ENCODE data around the gene ENTPD8. TPM values are rescaled to one million over a fixed set of nuclear protein-coding genes. Genes with fewer than 3 reads are reported as not detected.

Gene ENTPD8
- total and polyA plus RNA-seq, 7 donors = 0.01 TPM; not detected in 6

- H3K4me1 ChIP-seq = peaks cover 8% of the 10 kb centered on the region
- intact Hi-C loops (cut with DNase I) = no loop called here
- 92 to 94% (median 94%) methylated on average over 27 to 31 of the region's 31 CpGs for WGBS, 3 donors
- no peaks in the 10 kb centered on the region for H3K27me3 ChIP-seq (ENCODE audit: insufficient read depth in 3 of 3, low read length in 2 of 3)
- DNase-seq (peak; percentile 17 to 50), ATAC-seq (no peak)
- no peak for TF ChIP-seq CTCF (IDR thresholded peaks at IDR 0.05)
- H3K27ac ChIP-seq = no peak overlapping the region
- no peaks in the 10 kb centered on the region for H3K9me3 ChIP-seq
- H3K36me3 ChIP-seq (ENCODE audit: insufficient read depth in 1 of 2, low read depth in 1 of 2) = peaks cover 0 to 46% of the 10 kb centered on the region in 2 donors
- no peak overlapping the region for H3K4me3 ChIP-seq
Measured at GRCh38 chr9:137460363-137461315, 19.5 kb upstream of the ENTPD8 start.

DNA sequence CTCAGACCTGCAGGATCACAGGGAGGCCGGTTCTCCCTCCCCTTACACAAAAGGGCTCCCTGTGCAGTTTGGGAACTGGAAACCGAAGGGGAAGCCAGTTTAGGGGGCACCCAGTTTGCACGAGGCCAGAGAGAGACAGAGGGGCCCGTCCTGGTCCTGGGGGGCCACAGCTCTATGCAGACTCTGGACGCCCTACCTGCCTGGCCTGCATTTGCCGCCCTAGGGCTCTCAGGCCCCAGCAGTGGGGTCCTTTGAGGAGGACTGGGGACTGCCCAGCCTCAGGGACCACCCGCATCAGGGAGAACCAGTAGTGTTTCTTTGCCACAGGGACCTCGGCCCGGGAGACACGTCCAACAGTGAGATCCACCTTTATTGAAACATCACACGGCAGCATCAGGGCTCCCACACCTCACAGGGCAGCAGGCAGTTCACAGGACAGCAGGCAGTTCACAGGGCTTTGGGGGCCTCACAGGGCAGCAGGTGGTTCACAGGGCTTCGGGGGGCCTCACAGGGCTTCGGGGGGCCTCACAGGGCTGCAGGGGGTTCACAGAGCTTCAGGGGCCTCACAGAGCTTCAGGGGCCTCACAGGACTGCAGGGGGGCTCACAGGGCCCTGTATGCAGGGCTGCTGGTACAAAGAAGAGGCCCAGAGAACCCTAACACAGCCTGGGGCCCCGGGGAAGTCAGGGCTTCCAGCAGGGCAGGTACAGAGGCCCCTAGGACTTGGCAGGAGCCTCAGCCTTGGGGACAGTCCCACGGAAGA lies 18.6 kb upstream of the ENTPD8 start:
- Histone ChIP-seq H3K4me3 (peak overlapping the region; percentile 72), H3K36me3 (ENCODE audit: insufficient read depth in 1 of 2, low read depth in 1 of 2) (peaks cover 0 to 51% of the 10 kb centered on the region in 2 donors), H3K9me3 (no peaks in the 10 kb centered on the region), H3K4me1 (peaks cover 8% of the 10 kb centered on the region), H3K27ac (peak overlapping the region; percentile 13), H3K27me3 (ENCODE audit: insufficient read depth in 3 of 3, low read length in 2 of 3) (no peaks in the 10 kb centered on the region)
- intact Hi-C loops (cut with DNase I) = no loop called here
- WGBS, 3 donors = 46 to 58% (median 48%) methylated on average over 15 of the region's 15 CpGs
- peak in 3 of 4 donors; percentile 3 to 28 (median 13) for ATAC-seq
- DNase-seq = peak in 1 of 2 donors; percentile 64
- TF ChIP-seq CTCF (IDR thresholded peaks at IDR 0.05) = no peak

DNA sequence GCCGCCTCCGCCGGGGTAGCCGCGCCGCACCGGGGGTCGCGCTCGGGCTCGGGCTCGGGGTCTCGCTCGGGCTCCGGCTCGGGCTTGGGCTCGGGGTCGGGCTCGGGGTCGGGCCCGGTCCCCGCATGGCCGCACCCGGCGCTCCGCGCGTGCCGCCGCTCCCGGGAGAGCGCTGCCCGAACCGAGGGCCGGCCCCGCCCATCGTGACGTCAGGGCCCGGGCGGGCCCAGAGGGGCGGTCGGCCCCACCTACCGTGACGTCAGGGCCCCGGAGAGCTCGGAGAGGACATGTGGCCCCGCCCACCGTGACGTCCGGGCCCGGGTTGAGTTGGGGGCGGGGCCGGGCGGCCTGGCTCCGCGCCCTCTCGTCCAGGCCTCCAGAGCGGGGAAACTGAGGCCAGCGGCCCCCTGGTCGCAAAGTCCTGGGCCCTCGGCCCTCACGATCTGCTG lies 18.0 kb upstream of the ENTPD8 start, which contains the start of gene NSMF:
Gene NSMF (minus strand): TSS at position 183 of the 449 bp plus-strand sequence. CDS start 232 bp downstream, outside the sequence.
- intact Hi-C loops (cut with DNase I) = no loop called here
- H3K27me3 ChIP-seq (ENCODE audit: insufficient read depth in 3 of 3, low read length in 2 of 3) = no peaks in the 10 kb centered on the region
- peak; percentile 93 to 96 (median 94) for ATAC-seq

More for the DNA sequence above, 18.0 kb upstream of the ENTPD8 start, which contains the start of gene NSMF:
- WGBS, 3 donors = 0 to 1% (median 1%) methylated on average over 24 to 62 of the region's 62 CpGs
- DNase-seq = peak; percentile 94 to 97
- peak within 1 kb of the TSS; percentile 13 for H3K27ac ChIP-seq
- no peak for TF ChIP-seq CTCF (IDR thresholded peaks at IDR 0.05)
- peak within 1 kb of the TSS; percentile 72 for H3K4me3 ChIP-seq
- peaks cover 0 to 51% of the 10 kb centered on the region in 2 donors for H3K36me3 ChIP-seq (ENCODE audit: insufficient read depth in 1 of 2, low read depth in 1 of 2)
- H3K4me1 ChIP-seq = peaks cover 8% of the 10 kb centered on the region
- no peaks in the 10 kb centered on the region for H3K9me3 ChIP-seq
